Fibroblast of lung (primary cell): ENCODE results near the gene ZNF584. TPM values are rescaled to one million over a fixed set of nuclear protein-coding genes. Genes with fewer than 3 reads are reported as not detected.

Experiments used
- DNase-seq, 2 donors: peaks; one replicate each; pipeline versions ENCODE4 v3.0.0 to v3.0.0-alpha.2; 2010; ENCODE audit warnings: low read depth in 2 of 2
- H2AFZ ChIP-seq: 2 replicates; pipeline ENCODE4 v1.5.1; 2012; ENCODE audit warnings: low read length, control low read depth, inconsistent platforms
- H3K27ac ChIP-seq: 2 replicates; pipeline ENCODE4 v1.5.1; 2011; ENCODE audit warnings: low read length, control low read depth; ENCODE audit not compliant: insufficient read depth
- H3K27me3 ChIP-seq: 2 replicates; pipeline ENCODE4 v1.5.1; 2011; ENCODE audit warnings: mild to moderate bottlenecking, low read length; ENCODE audit not compliant: control insufficient read depth, insufficient read depth
- H3K36me3 ChIP-seq: 2 replicates; pipeline ENCODE4 v1.5.1; 2011; ENCODE audit warnings: low read length; ENCODE audit not compliant: control insufficient read depth, insufficient read depth
- H3K4me1 ChIP-seq: 2 replicates; pipeline ENCODE4 v1.5.1; 2011; ENCODE audit warnings: low read length; ENCODE audit not compliant: control insufficient read depth, insufficient read depth; ENCODE audit errors: extremely low read depth
- H3K4me2 ChIP-seq: 2 replicates; pipeline ENCODE4 v1.5.1; 2011; ENCODE audit warnings: low read length, control low read depth; ENCODE audit not compliant: insufficient read depth; ENCODE audit errors: extremely low read depth
- H3K4me3 ChIP-seq, 4 experiments: fragments of 200-600 bp in 1 of 4; sonication (generic) in 1 of 4; replicated peaks in 1 of 4; 2 replicates each; pipeline ENCODE4 v1.5.1; 2011 to 2016; ENCODE audit warnings: low read length in 4 of 4, low read depth in 3 of 4, mild to moderate bottlenecking in 3 of 4, control low read depth in 2 of 4, inconsistent platforms in 1 of 4, mixed read lengths in 1 of 4; ENCODE audit not compliant: insufficient read depth in 1 of 4; ENCODE audit errors: control extremely low read depth in 1 of 4
- H3K79me2 ChIP-seq: 2 replicates; pipeline ENCODE4 v1.5.1; 2012; ENCODE audit warnings: mild to moderate bottlenecking, low read length, inconsistent platforms; ENCODE audit not compliant: control insufficient read depth, insufficient read depth
- H3K9ac ChIP-seq: 2 replicates; pipeline ENCODE4 v1.5.1; 2011; ENCODE audit warnings: mild to moderate bottlenecking, low read length, control low read depth; ENCODE audit not compliant: insufficient read depth
- H3K9me3 ChIP-seq: 2 replicates; pipeline ENCODE4 v1.5.1; 2012; ENCODE audit warnings: low read depth, low read length; ENCODE audit not compliant: control insufficient read depth, insufficient read depth
- H4K20me1 ChIP-seq: 2 replicates; pipeline ENCODE4 v1.5.1; 2011; ENCODE audit warnings: low read length; ENCODE audit not compliant: control insufficient read depth, insufficient read depth; ENCODE audit errors: extremely low read depth
- EZH2 ChIP-seq: IDR thresholded peaks from 2 replicates; pipeline ENCODE4 v1.5.1; 2012; ENCODE audit warnings: low read length, control low read depth, mild to moderate bottlenecking; ENCODE audit errors: missing control alignments
- polyA plus RNA-seq, 2 donors: library from polyadenylated mRNA; depleted of rRNA in 1 of 2; stranded (reverse) in 1 of 2; unstranded in 1 of 2; fragments of >200 nt; gene quantifications; 2 replicates each; pipeline ENCODE4 v1.2.1, GENCODE V29; 2011 to 2012; ENCODE audit warnings: missing spikeins in 1 of 2
- total RNA-seq: library from RNA; depleted of rRNA; stranded (reverse); fragments of >200 nt; gene quantifications from 2 replicates; pipeline ENCODE4 v1.2.1, GENCODE V29; 2014
- TF ChIP-seq, protein P1 (sequence below), 2 donors: IDR thresholded peaks in 1 of 2; conservative IDR thresholded peaks in 1 of 2; 1 replicate in 1 of 2; 2 replicates in 1 of 2; pipeline ENCODE4 v1.5.1; 2011 to 2012; ENCODE audit warnings: low read length in 2 of 2, control low read depth in 1 of 2, inconsistent platforms in 1 of 2, low read depth in 1 of 2, mild to moderate bottlenecking in 1 of 2

ZNF584 gene
- total and polyA plus RNA-seq, 2 donors (not counting 1 experiment from before 2014, with no cell fraction given), result 11.7 to 18.8 TPM

DNA sequence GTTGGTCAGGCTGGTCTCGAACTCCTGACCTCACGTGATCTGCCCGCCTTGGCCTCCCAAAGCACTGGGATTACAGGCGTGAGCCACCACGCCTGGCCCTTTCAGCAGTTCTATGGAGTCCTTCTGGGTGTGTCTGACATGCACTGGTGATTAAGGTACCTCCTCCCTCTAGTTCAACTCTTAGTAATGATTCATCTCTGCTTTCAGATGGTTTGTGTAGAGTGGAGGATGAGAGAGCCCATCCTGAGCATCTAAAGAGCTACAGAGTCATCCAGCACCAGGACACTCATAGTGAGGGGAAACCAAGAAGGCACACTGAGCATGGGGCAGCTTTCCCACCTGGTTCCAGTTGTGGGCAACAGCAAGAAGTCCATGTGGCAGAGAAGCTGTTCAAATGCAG, 8.2 kb downstream of the ZNF584 start:
- Histone ChIP-seq H3K9ac (no peak overlapping the region), H2AFZ (no peak overlapping the region)

DNA sequence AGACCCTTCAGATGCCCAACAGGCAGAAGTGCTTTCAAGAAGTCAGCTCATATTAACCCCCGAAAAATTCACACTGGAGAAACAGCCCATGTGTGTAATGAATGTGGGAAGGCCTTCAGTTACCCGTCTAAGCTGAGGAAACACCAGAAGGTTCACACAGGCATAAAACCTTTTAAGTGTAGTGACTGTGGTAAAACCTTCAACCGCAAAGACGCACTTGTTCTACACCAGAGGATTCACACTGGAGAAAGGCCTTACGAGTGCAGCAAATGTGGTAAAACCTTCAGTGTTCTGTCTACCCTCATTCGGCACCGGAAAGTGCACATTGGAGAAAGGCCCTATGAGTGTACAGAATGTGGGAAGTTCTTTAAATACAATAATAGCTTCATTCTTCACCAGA, 8.6 kb downstream of the ZNF584 start:
- H3K27ac ChIP-seq, result no peak overlapping the region
- peaks cover 22% of the 10 kb centered on the region for H3K36me3 ChIP-seq
- H3K4me2 ChIP-seq, result no peak overlapping the region
- no peak overlapping the region for H2AFZ ChIP-seq
- H3K79me2 ChIP-seq, result no peaks in the 10 kb centered on the region
- peaks cover 2% of the 10 kb centered on the region for H3K9me3 ChIP-seq
- no peaks in the 10 kb centered on the region for H3K4me1 ChIP-seq
- H3K27me3 ChIP-seq, result no peaks in the 10 kb centered on the region
- no peak for TF ChIP-seq EZH2
- TF ChIP-seq, protein P1, sequence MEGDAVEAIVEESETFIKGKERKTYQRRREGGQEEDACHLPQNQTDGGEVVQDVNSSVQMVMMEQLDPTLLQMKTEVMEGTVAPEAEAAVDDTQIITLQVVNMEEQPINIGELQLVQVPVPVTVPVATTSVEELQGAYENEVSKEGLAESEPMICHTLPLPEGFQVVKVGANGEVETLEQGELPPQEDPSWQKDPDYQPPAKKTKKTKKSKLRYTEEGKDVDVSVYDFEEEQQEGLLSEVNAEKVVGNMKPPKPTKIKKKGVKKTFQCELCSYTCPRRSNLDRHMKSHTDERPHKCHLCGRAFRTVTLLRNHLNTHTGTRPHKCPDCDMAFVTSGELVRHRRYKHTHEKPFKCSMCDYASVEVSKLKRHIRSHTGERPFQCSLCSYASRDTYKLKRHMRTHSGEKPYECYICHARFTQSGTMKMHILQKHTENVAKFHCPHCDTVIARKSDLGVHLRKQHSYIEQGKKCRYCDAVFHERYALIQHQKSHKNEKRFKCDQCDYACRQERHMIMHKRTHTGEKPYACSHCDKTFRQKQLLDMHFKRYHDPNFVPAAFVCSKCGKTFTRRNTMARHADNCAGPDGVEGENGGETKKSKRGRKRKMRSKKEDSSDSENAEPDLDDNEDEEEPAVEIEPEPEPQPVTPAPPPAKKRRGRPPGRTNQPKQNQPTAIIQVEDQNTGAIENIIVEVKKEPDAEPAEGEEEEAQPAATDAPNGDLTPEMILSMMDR (conservative IDR thresholded peaks at IDR 0.05 in 1 of 2, IDR thresholded peaks at IDR 0.05 in 1 of 2; ENCODE audit: low read depth in 1 of 2, low read length in 2 of 2), result no peak
- no peak overlapping the region for H3K9ac ChIP-seq
- H3K4me3 ChIP-seq, result no peak overlapping the region
- no peak for DNase-seq
- H4K20me1 ChIP-seq, result no peaks in the 10 kb centered on the region

More for the DNA sequence above, 8.2 kb downstream of the ZNF584 start:
- no peak overlapping the region for H3K27ac ChIP-seq
- TF ChIP-seq EZH2, result no peak
- TF ChIP-seq, protein P1 (conservative IDR thresholded peaks at IDR 0.05 in 1 of 2, IDR thresholded peaks at IDR 0.05 in 1 of 2; ENCODE audit: low read depth in 1 of 2, low read length in 2 of 2), result no peak
- no peaks in the 10 kb centered on the region for H3K4me1 ChIP-seq
- no peak overlapping the region for H3K4me2 ChIP-seq
- peaks cover 22% of the 10 kb centered on the region for H3K36me3 ChIP-seq
- no peak overlapping the region for H3K4me3 ChIP-seq
- no peaks in the 10 kb centered on the region for H4K20me1 ChIP-seq
- H3K79me2 ChIP-seq, result no peaks in the 10 kb centered on the region
- H3K27me3 ChIP-seq, result no peaks in the 10 kb centered on the region
- H3K9me3 ChIP-seq, result peaks cover 2% of the 10 kb centered on the region
- no peak for DNase-seq

DNA sequence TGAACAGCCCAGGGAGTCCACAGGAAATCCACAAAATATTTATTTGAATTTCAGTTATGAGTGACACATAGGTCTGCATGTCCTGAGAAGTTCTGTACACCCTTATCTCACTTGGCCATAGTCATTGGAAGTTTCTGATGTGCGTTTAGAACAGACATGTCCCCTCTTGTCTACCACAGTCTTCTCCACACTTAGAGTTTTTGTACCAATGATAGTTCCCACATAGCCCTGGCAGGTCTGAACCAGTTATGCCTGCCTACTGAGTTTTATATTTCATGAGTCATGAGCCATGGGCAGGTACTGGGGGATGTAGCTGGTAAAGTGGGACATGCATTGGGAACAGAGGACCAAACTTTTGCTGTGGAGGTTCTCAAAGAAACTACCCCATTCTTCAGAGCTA, 20.2 kb downstream of the ZNF584 start:
- TF ChIP-seq, protein P1 (conservative IDR thresholded peaks at IDR 0.05 in 1 of 2, IDR thresholded peaks at IDR 0.05 in 1 of 2; ENCODE audit: low read depth in 1 of 2, low read length in 2 of 2), result no peak
- no peak for TF ChIP-seq EZH2
- no peak for DNase-seq
- Histone ChIP-seq H3K27me3 (no peaks in the 10 kb centered on the region), H3K4me2 (no peak overlapping the region), H3K4me3 (no peak overlapping the region), H4K20me1 (no peaks in the 10 kb centered on the region), H3K4me1 (no peaks in the 10 kb centered on the region), H2AFZ (no peak overlapping the region), H3K9me3 (peaks cover 12% of the 10 kb centered on the region), H3K79me2 (no peaks in the 10 kb centered on the region), H3K9ac (no peak overlapping the region), H3K27ac (no peak overlapping the region), H3K36me3 (peaks cover 2% of the 10 kb centered on the region)
